GM12878 (cell line): ENCODE results near the gene ZNF48. TPM values are rescaled to one million over a fixed set of nuclear protein-coding genes. Genes with fewer than 3 reads are reported as not detected.

Source experiments
- ATAC-seq: fragments of 200-7000 bp; cut with Tn5 transposase; 3 replicates; pipeline ENCODE4 v1.9.1; 2020; ENCODE audit warnings: mild to moderate bottlenecking, moderate library complexity
- BruUV-seq: library from RNA; stranded (reverse); fragments of 400-500 nt; replicated peaks from 2 replicates; lab custom pipeline; 2021; lab: Mats Ljungman, UMichigan
- CTCF ChIA-PET: fragments of 300-600 bp; sonication (Branson Sonifier 250); formaldehyde crosslinking; extraction: SDS; loops from one replicate; lab custom pipeline; 2021; ENCODE audit warnings: inconsistent platforms; lab: Yijun Ruan, JAX
- POLR2A ChIA-PET: fragments of 350-600 bp; formaldehyde crosslinking; extraction: SDS; loops from one replicate; lab custom pipeline; 2021; ENCODE audit warnings: inconsistent platforms; lab: Charles Lee
- RAD21 ChIA-PET: fragments of 300-600 bp; sonication (Branson Sonifier 250); formaldehyde crosslinking; loops from one replicate; lab custom pipeline; 2023; ENCODE audit warnings: antibody characterized with exemption; ENCODE audit not compliant: unreplicated experiment; lab: Charles Lee
- SMC1A ChIA-PET: fragments of 300-600 bp; sonication (Branson Sonifier 250); formaldehyde crosslinking; loops from one replicate; lab custom pipeline; 2023; ENCODE audit not compliant: unreplicated experiment, uncharacterized antibody; lab: Charles Lee
- DNase-seq: peaks from one replicate; pipeline ENCODE4 v3.0.0-alpha.2; 2011; ENCODE audit warnings: low read depth, low spot score
- FAIRE-seq: peaks from 3 replicates; lab custom pipeline; 2011; peaks lifted over from hg19 to GRCh38; lab: Jason Lieb, UNC
- H2AFZ ChIP-seq: 2 replicates; pipeline ENCODE4 v1.6.0; 2011; ENCODE audit warnings: low read depth, low read length, control low read depth; ENCODE audit not compliant: control insufficient read depth
- H3K27ac ChIP-seq: 2 replicates; pipeline ENCODE4 v1.5.1; 2011; ENCODE audit warnings: control low read depth; ENCODE audit not compliant: control insufficient read depth, insufficient read depth
- H3K27me3 ChIP-seq, 2 experiments: replicated peaks in 1 of 2; 2 replicates each; pipeline versions ENCODE4 v1.6.0 to v1.6.1; 2011; ENCODE audit warnings: low read length in 1 of 2; ENCODE audit not compliant: control insufficient read depth in 2 of 2, insufficient read depth in 2 of 2
- H3K36me3 ChIP-seq, 2 experiments: 2 replicates each; pipeline ENCODE4 v1.5.1; 2011; ENCODE audit warnings: low read length in 1 of 2; ENCODE audit not compliant: control insufficient read depth in 2 of 2, insufficient read depth in 2 of 2
- H3K4me1 ChIP-seq: 2 replicates; pipeline ENCODE4 v1.6.1; 2011; ENCODE audit warnings: mild to moderate bottlenecking, low read length, moderate library complexity, mixed read lengths; ENCODE audit not compliant: control insufficient read depth, insufficient read depth
- H3K4me2 ChIP-seq: 2 replicates; pipeline ENCODE4 v1.6.0; 2011; ENCODE audit warnings: control low read depth; ENCODE audit not compliant: control insufficient read depth, insufficient read depth
- H3K4me3 ChIP-seq: fragments of 200-600 bp; sonication (generic); 2 replicates; pipeline ENCODE4 v1.5.1; 2016
- H3K79me2 ChIP-seq: 2 replicates; pipeline ENCODE4 v1.6.0; 2011; ENCODE audit warnings: low read length; ENCODE audit not compliant: control insufficient read depth, insufficient read depth
- H3K9ac ChIP-seq: 2 replicates; pipeline ENCODE4 v1.8.0; 2011; ENCODE audit warnings: low read length, control low read depth, mixed read lengths; ENCODE audit not compliant: control insufficient read depth, insufficient read depth
- H3K9me3 ChIP-seq: replicated peaks from 3 replicates; pipeline ENCODE4 v1.5.1; 2011; ENCODE audit warnings: mild to moderate bottlenecking, low read length; ENCODE audit not compliant: control insufficient read depth, insufficient read depth
- H4K20me1 ChIP-seq: 2 replicates; pipeline ENCODE4 v1.6.0; 2011; ENCODE audit not compliant: control insufficient read depth, insufficient read depth
- BHLHE40 ChIP-seq, 2 experiments: fragments of 450-650 bp in 1 of 2; IDR thresholded peaks; 2 replicates each; pipeline ENCODE4 v1.6.1; 2011 to 2017; ENCODE audit warnings: low read depth in 2 of 2, borderline replicate concordance in 1 of 2, improper control_type of control experiment in 1 of 2, low read length in 1 of 2, mild to moderate bottlenecking in 1 of 2
- BRCA1 ChIP-seq: IDR thresholded peaks from 2 replicates; pipeline ENCODE4 v1.6.1; 2011; ENCODE audit warnings: low read depth, low read length, improper control_type of control experiment
- CBX5 ChIP-seq: sonication (generic); IDR thresholded peaks from 2 replicates; pipeline ENCODE4 v1.6.1; 2016; ENCODE audit warnings: low read depth, moderate library complexity, mild to moderate bottlenecking, inconsistent platforms
- DPF2 ChIP-seq: fragments of 450-650 bp; IDR thresholded peaks from 2 replicates; pipeline ENCODE4 v1.6.1; 2017; ENCODE audit warnings: mild to moderate bottlenecking
- E2F4 ChIP-seq: IDR thresholded peaks from 2 replicates; pipeline ENCODE4 v1.6.1; 2012; ENCODE audit warnings: low read depth, low read length, improper control_type of control experiment
- EED ChIP-seq: sonication (generic); IDR thresholded peaks from 2 replicates; pipeline ENCODE4 v1.6.1; 2016; ENCODE audit warnings: antibody characterized with exemption, low read depth
- ESRRA ChIP-seq: IDR thresholded peaks from 2 replicates; pipeline ENCODE4 v1.6.1; 2012; ENCODE audit warnings: mild to moderate bottlenecking, low read length, improper control_type of control experiment
- EZH2 ChIP-seq: IDR thresholded peaks from 2 replicates; pipeline ENCODE4 v1.6.1; 2012; ENCODE audit warnings: low read depth, mild to moderate bottlenecking, control low read depth, inconsistent platforms, low read length, borderline replicate concordance; ENCODE audit not compliant: control insufficient read depth
- IKZF1 ChIP-seq: fragments of 450-650 bp; conservative IDR thresholded peaks from 2 replicates; pipeline ENCODE4 v1.6.1; 2017; ENCODE audit warnings: antibody characterized with exemption, mild to moderate bottlenecking
- IRF4 ChIP-seq: IDR thresholded peaks from 2 replicates; pipeline ENCODE4 v1.6.1; 2011; ENCODE audit warnings: low read depth, low read length
- JUND ChIP-seq: IDR thresholded peaks from 2 replicates; pipeline ENCODE4 v1.6.1; 2012; ENCODE audit warnings: low read depth, mild to moderate bottlenecking, low read length, improper control_type of control experiment, moderate library complexity
- MTA3 ChIP-seq: IDR thresholded peaks from 2 replicates; pipeline ENCODE4 v1.6.1; 2012; ENCODE audit warnings: low read length, inconsistent platforms, borderline replicate concordance
- POU2F2 ChIP-seq: IDR thresholded peaks from 3 replicates; pipeline ENCODE4 v1.6.1; 2011; ENCODE audit warnings: low read depth, mild to moderate bottlenecking, low read length, borderline replicate concordance
- RBBP5 ChIP-seq: fragments of 200-600 bp; sonication (generic); conservative IDR thresholded peaks from 2 replicates; pipeline ENCODE4 v1.6.1; 2016
- RCOR1 ChIP-seq: conservative IDR thresholded peaks from 2 replicates; pipeline ENCODE4 v1.6.1; 2012; ENCODE audit warnings: low read depth, low read length, improper control_type of control experiment
- SREBF1 ChIP-seq: IDR thresholded peaks from 2 replicates; pipeline ENCODE4 v1.6.1; 2012; ENCODE audit warnings: mild to moderate bottlenecking, low read length
- TARDBP ChIP-seq: IDR thresholded peaks from 2 replicates; pipeline ENCODE4 v1.6.1; 2016; ENCODE audit warnings: borderline replicate concordance
- TCF3 ChIP-seq: IDR thresholded peaks from 2 replicates; pipeline ENCODE4 v1.6.1; 2012; ENCODE audit warnings: low read depth, mild to moderate bottlenecking, low read length, borderline replicate concordance; ENCODE audit not compliant: insufficient read depth
- YY1 ChIP-seq: IDR thresholded peaks from 2 replicates; pipeline ENCODE4 v1.6.1; 2011; ENCODE audit warnings: low read depth, mild to moderate bottlenecking, low read length
- ZNF274 ChIP-seq: IDR thresholded peaks from one replicate; pipeline ENCODE4 v1.8.0; 2011; ENCODE audit not compliant: insufficient read length, insufficient read depth
- WGBS: methylation state at CpG from one replicate; pipeline ENCODE4 v1.1.6; 2016; ENCODE audit warnings: low lambda C conversion rate; ENCODE audit not compliant: insufficient replicate concordance, insufficient coverage; ENCODE audit errors: missing lambda C conversion rate; 5-methylcytosine and 5-hydroxymethylcytosine counted together
- in situ Hi-C: fragments of 300-500 bp; cut with MboI; formaldehyde crosslinking; loops from 9 replicates; pipeline ENCODE4 v1.14.3; 2018; ENCODE audit warnings: mixed read lengths
- intact Hi-C: fragments of 100-400 bp; cut with micrococcal nuclease; formaldehyde crosslinking; loops from one replicate; pipeline ENCODE4 v1.14.2; 2022; ENCODE audit not compliant: unreplicated experiment
- polyA plus RNA-seq, 11 experiments: library from polyadenylated mRNA; depleted of rRNA in 4 of 11; unstranded in 6 of 11; stranded (reverse) in 5 of 11; fragments of >200 nt; fragmentation: Nextera tagmentation in 4 of 11; fragmentation: Illumina TruSeq in 1 of 11; extraction: Ambion mirVana in 4 of 11; extraction: Trizol in 1 of 11; gene quantifications; 1 replicate in 1 of 11; 2 replicates in 10 of 11; pipeline versions ENCODE4 v1.2.1 to v1.2.3, GENCODE V29; 2011 to 2016; ENCODE audit warnings: inconsistent platforms in 2 of 11, missing spikeins in 2 of 11, low read depth in 1 of 11
- total RNA-seq, 4 experiments: library from RNA; depleted of rRNA in 3 of 4; stranded (reverse); fragments of >200 nt in 3 of 4; fragmentation: Illumina TruSeq in 1 of 4; extraction: Trizol in 1 of 4; gene quantifications; 2 replicates each; pipeline versions ENCODE4 v1.2.1 to v1.2.3, GENCODE V29; 2013 to 2021
- TF ChIP-seq, protein P1 (sequence below): fragments of 450-650 bp; IDR thresholded peaks from 2 replicates; pipeline ENCODE4 v1.6.1; 2017; ENCODE audit warnings: mild to moderate bottlenecking
- TF ChIP-seq, protein P2 (sequence below): IDR thresholded peaks from 2 replicates; pipeline ENCODE4 v1.6.1; 2011; ENCODE audit warnings: low read depth, low read length, improper control_type of control experiment, borderline replicate concordance

ZNF48 gene
- total and polyA plus RNA-seq, 10 of the 15 experiments (the other 5 are each of a cell fraction or from before 2014, with no cell fraction given): 0.14 to 12.0 (median 4.2) TPM

GRCh38 chr16:30369938-30370455 is 25.2 kb upstream of the ZNF48 start:
- DNase-seq (no peak), ATAC-seq (no peak), FAIRE-seq (no peak)
- no TSS peak for BruUV-seq
- ChIA-PET RAD21 (interaction anchor here (0.8 to 3.8 kb wide), 12 partner anchors 10 to 279 kb away, joined by 3 to 33 read pairs (median 6); partner anchors contain the start of genes CD2BP2, DCTPP1, SEPTIN1 and TBX6), SMC1A (interaction anchor here (1.2 to 3.5 kb wide), 8 partner anchors 13 to 278 kb away, joined by 3 to 16 read pairs (median 5); partner anchors contain the start of genes CD2BP2, TBX6 and ZNF771), POLR2A (interaction anchor here (0.5 to 2.5 kb wide), 9 partner anchors 12 to 278 kb away, joined by 3 to 37 read pairs (median 6); partner anchors contain the start of genes CD2BP2, CORO1A, DCTPP1 and SEPTIN1), CTCF (interaction anchor here (0.8 to 9.0 kb wide), 9 partner anchors 14 to 289 kb away, joined by 3 to 70 read pairs (median 5); partner anchors contain the start of genes CD2BP2, DCTPP1 and ZNF771)
- H3K4me3 ChIP-seq: peak overlapping the region; percentile 97
- in situ Hi-C loops: no loop called here
- H3K79me2 ChIP-seq: peaks cover 33% of the 10 kb centered on the region
- H2AFZ ChIP-seq: 0 out of 2 replicates have a peak overlapping the region, but pooled peaks have one; percentile 3
- H3K9me3 ChIP-seq: no peaks in the 10 kb centered on the region
- peak overlapping the region; percentile 86 for H3K9ac ChIP-seq
- H3K27me3 ChIP-seq: no peaks in the 10 kb centered on the region
- H3K27ac ChIP-seq: peak overlapping the region; percentile 46; the same call in 1 of the 2 replicates
- WGBS: 1% methylated on average over 13 of the region's 76 CpGs
- peak overlapping the region; percentile 98; the same call in 1 of the 2 replicates for H3K4me2 ChIP-seq
- peaks cover 0 to 1% of the 10 kb centered on the region in 2 experiments; a peak in 2 of 4 replicates for H3K36me3 ChIP-seq
- peaks cover 16% of the 10 kb centered on the region for H3K4me1 ChIP-seq
- intact Hi-C loops: loop anchor here (2.0 kb wide), 1 partner anchor 15 kb away; the partner anchor contains the start of gene CD2BP2
- H4K20me1 ChIP-seq: peaks cover 12% of the 10 kb centered on the region
- TF ChIP-seq DPF2: peak; percentile 43; the same call in 1 of the 2 replicates
- no peak for TF ChIP-seq RCOR1
- TF ChIP-seq POU2F2: no peak
- no peak for TF ChIP-seq IRF4
- TF ChIP-seq, protein P1, sequence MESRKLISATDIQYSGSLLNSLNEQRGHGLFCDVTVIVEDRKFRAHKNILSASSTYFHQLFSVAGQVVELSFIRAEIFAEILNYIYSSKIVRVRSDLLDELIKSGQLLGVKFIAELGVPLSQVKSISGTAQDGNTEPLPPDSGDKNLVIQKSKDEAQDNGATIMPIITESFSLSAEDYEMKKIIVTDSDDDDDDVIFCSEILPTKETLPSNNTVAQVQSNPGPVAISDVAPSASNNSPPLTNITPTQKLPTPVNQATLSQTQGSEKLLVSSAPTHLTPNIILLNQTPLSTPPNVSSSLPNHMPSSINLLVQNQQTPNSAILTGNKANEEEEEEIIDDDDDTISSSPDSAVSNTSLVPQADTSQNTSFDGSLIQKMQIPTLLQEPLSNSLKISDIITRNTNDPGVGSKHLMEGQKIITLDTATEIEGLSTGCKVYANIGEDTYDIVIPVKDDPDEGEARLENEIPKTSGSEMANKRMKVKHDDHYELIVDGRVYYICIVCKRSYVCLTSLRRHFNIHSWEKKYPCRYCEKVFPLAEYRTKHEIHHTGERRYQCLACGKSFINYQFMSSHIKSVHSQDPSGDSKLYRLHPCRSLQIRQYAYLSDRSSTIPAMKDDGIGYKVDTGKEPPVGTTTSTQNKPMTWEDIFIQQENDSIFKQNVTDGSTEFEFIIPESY: no peak
- TF ChIP-seq E2F4: no peak
- peak in 1 of 2 experiments; percentile 38; a peak in 1 of 4 replicates for TF ChIP-seq BHLHE40 (IDR thresholded peaks at IDR 0.05; ENCODE audit: borderline replicate concordance in 1 of 2, low read depth in 2 of 2, low read length in 1 of 2)
- no peak for TF ChIP-seq ESRRA
- TF ChIP-seq MTA3: no peak
- TF ChIP-seq EZH2: no peak
- TF ChIP-seq, protein P2, sequence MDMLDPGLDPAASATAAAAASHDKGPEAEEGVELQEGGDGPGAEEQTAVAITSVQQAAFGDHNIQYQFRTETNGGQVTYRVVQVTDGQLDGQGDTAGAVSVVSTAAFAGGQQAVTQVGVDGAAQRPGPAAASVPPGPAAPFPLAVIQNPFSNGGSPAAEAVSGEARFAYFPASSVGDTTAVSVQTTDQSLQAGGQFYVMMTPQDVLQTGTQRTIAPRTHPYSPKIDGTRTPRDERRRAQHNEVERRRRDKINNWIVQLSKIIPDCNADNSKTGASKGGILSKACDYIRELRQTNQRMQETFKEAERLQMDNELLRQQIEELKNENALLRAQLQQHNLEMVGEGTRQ: no peak
- no peak for TF ChIP-seq EED
- TF ChIP-seq JUND: no peak
- TF ChIP-seq TARDBP: no peak
- no peak for TF ChIP-seq CBX5
- no peak for TF ChIP-seq RBBP5
- no peak for TF ChIP-seq TCF3
- no peak for TF ChIP-seq BRCA1
- TF ChIP-seq IKZF1: peak; percentile 68
- TF ChIP-seq ZNF274: no peak
- TF ChIP-seq YY1: peak; percentile 82
- TF ChIP-seq SREBF1: no peak
